Heart left ventricle (tissue), 16 donors: ENCODE data around the gene RGS7. TPM values are rescaled to one million over a fixed set of nuclear protein-coding genes. Genes with fewer than 3 reads are reported as not detected.

Experiments used
- ATAC-seq, 4 donors: fragments of 200-7000 bp; cut with Tn5 transposase; one replicate each; pipeline ENCODE4 v1.9.1; 2020 to 2022; ENCODE audit warnings: moderate library complexity in 4 of 4, mild to moderate bottlenecking in 3 of 4, moderate number of reproducible peaks in 1 of 4
- DNase-seq, 5 donors: peaks; one replicate each; pipeline ENCODE4 v3.0.0-alpha.2; 2020
- H3K27ac ChIP-seq, 12 donors: fragments of 200-600 bp; sonication (generic) in 4 of 12; one replicate each; pipeline versions ENCODE4 v1.5.0 to v1.8.0; 2016 to 2022; ENCODE audit warnings: mild to moderate bottlenecking in 2 of 12
- H3K27me3 ChIP-seq, 9 donors: fragments of 200-600 bp; sonication (generic) in 2 of 9; one replicate each; pipeline versions ENCODE4 v1.5.1 to v1.8.0; 2016 to 2022; ENCODE audit warnings: mild to moderate bottlenecking in 3 of 9
- H3K36me3 ChIP-seq, 9 donors: fragments of 200-600 bp; sonication (generic) in 2 of 9; one replicate each; pipeline versions ENCODE4 v1.5.0 to v1.8.0; 2018 to 2022; ENCODE audit warnings: mild to moderate bottlenecking in 2 of 9
- H3K4me1 ChIP-seq, 12 donors: fragments of 200-600 bp; sonication (generic) in 4 of 12; one replicate each; pipeline versions ENCODE4 v1.5.0 to v1.8.0; 2016 to 2022; ENCODE audit warnings: mild to moderate bottlenecking in 3 of 12
- H3K4me3 ChIP-seq, 12 donors: fragments of 200-600 bp; sonication (generic) in 4 of 12; one replicate each; pipeline versions ENCODE4 v1.5.0 to v1.8.0; 2017 to 2022; ENCODE audit warnings: mild to moderate bottlenecking in 9 of 12, moderate library complexity in 4 of 12
- H3K9me3 ChIP-seq, 12 donors: fragments of 200-600 bp; sonication (generic) in 4 of 12; one replicate each; pipeline versions ENCODE4 v1.5.0 to v1.8.0; 2016 to 2022; ENCODE audit warnings: mild to moderate bottlenecking in 1 of 12
- POLR2A ChIP-seq, 2 donors: fragments of 450-650 bp; IDR thresholded peaks; one replicate each; pipeline ENCODE4 v1.6.1; 2017; ENCODE audit warnings: antibody characterized with exemption in 2 of 2, mild to moderate bottlenecking in 2 of 2, moderate library complexity in 2 of 2
- WGBS, 4 donors: extraction: QIAGEN DNeasy Blood & Tissue Kit in 2 of 4; methylation state at CpG; one replicate each; pipeline versions ENCODE4 v1.1.5 to v1.1.7; 2013 to 2018; 5-methylcytosine and 5-hydroxymethylcytosine counted together
- intact Hi-C, 10 donors: fragments of 100-400 bp; cut with DNase I; formaldehyde crosslinking; loops; one replicate each; pipeline versions ENCODE4 v1.11.1 to v1.14.2; 2022
- polyA plus RNA-seq, 2 donors: library from polyadenylated mRNA; stranded (reverse); fragments of 200-250 nt; gene quantifications; one replicate each; pipeline ENCODE4 v1.2.3, GENCODE V29; 2013
- total RNA-seq, 9 donors: library from RNA; depleted of rRNA in 2 of 9; stranded (reverse); fragments of >200 nt in 2 of 9; fragmentation: NEBNext Ultra II Directional in 3 of 9; extraction: Animal tissue kit (Norgen Biotek cat#: 25700) in 3 of 9; gene quantifications; one replicate each; pipeline versions ENCODE4 v1.1.0 to v1.2.4, GENCODE V29; 2016 to 2023
- TF ChIP-seq, protein P1 (sequence below), 12 donors: fragments of 200-600 bp; sonication (generic) in 4 of 12; IDR thresholded peaks; one replicate each; pipeline versions ENCODE4 v1.5.0 to v1.8.0; 2018 to 2022; ENCODE audit warnings: antibody characterized with exemption in 12 of 12, mild to moderate bottlenecking in 5 of 12
- donor health status: ischemic (EF 13 %, LVEDD 7.1; RV severe dilation, severe dysfunction).
- donor health status: healthy with polysubstance abuse.
- donor health status: DM: no; HTN: yes; CAD: no.
- donor health status: DM: no; HTN: no; CAD: no.
- donor health status: ischemic (EF 25% LVEDD 6.9; RV normal size, moderate dysfunction).
- donor health status: ischemic (EF 25% LVEDD 5.7; RV mildly dilated, moderate dysfunction).
- donor health status: healthy.
- donor health status: DM: yes; HTN: yes; CAD: no.
- donor health status: ischemic (EF 35%, LVEDD 5.7; RV mildly dilated, moderate dysfunction).
- donor health status: nonischemic (EF 11% LVEDD 7.7; RV severe dilation, severe dysfunction).
- donor health status: DM: yes; HTN: yes; CAD: no.
- donor health status: PGD.
- donor health status: ischemic (EF 29% LVEDD 5.4; RV normal size, mild dysfunction).
- donor health status: nonischemic (EF 23%, LVEDD 6.1; RV moderate dilation, normal function).

Gene RGS7
- total and polyA plus RNA-seq, 11 donors, result not detected

DNA sequence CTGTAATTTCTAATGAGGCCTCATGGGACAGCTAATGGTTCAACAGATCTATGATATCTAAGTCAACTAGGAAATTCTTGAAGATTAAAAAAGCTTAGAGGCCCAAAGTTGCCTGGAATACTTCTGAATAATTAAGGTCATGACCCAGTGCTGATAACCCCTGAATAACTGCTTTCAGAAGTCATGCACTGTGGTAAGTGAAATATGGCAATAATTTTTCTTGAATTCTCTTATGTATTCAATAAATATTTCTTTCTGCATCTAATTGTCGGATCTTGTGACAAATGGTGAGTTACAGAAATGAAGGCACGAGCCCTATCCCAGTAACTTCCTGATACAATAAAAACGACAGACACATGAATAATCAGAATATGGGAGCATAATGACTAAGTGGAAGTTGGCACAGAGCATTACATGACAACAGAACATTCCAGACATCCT, 525.8 kb downstream of the RGS7 start:
- Histone ChIP-seq H3K9me3 (no peaks in the 10 kb centered on the region), H3K4me3 (no peak overlapping the region), H3K27me3 (no peaks in the 10 kb centered on the region), H3K36me3 (no peaks in the 10 kb centered on the region), H3K27ac (no peak overlapping the region), H3K4me1 (no peaks in the 10 kb centered on the region)
- ATAC-seq (no peak), DNase-seq (no peak)
- intact Hi-C loops, result no loop called here
- TF ChIP-seq, protein P1, sequence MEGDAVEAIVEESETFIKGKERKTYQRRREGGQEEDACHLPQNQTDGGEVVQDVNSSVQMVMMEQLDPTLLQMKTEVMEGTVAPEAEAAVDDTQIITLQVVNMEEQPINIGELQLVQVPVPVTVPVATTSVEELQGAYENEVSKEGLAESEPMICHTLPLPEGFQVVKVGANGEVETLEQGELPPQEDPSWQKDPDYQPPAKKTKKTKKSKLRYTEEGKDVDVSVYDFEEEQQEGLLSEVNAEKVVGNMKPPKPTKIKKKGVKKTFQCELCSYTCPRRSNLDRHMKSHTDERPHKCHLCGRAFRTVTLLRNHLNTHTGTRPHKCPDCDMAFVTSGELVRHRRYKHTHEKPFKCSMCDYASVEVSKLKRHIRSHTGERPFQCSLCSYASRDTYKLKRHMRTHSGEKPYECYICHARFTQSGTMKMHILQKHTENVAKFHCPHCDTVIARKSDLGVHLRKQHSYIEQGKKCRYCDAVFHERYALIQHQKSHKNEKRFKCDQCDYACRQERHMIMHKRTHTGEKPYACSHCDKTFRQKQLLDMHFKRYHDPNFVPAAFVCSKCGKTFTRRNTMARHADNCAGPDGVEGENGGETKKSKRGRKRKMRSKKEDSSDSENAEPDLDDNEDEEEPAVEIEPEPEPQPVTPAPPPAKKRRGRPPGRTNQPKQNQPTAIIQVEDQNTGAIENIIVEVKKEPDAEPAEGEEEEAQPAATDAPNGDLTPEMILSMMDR (IDR thresholded peaks at IDR 0.05), result no peak
- no peak for TF ChIP-seq POLR2A (IDR thresholded peaks at IDR 0.05)
- WGBS, 4 donors, result 38 to 58% (median 42%) methylated on average over 3 of the region's 3 CpGs

DNA sequence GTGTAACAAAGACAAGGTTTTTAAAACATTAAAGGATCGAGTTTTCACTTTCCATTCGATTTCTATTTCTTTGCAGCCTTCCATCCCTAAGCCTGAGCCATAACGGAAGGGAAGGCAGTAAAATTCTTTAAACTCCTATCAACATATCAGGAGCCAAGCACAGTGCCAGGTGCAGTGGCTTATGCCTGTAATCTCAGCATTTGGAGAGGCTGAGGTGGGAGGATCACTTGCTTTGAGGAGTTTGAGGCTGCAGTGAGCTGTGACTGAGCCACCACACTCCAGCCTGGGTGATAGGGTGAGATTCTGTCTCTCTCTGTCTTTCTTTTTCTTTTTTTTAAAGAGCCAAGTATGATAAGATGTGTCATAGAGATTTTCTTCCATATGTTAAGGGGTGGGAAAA, 527.5 kb downstream of the RGS7 start:
- no peaks in the 10 kb centered on the region for H3K36me3 ChIP-seq
- DNase-seq (no peak), ATAC-seq (no peak)
- no peaks in the 10 kb centered on the region for H3K4me1 ChIP-seq
- intact Hi-C loops, result no loop called here
- no peak overlapping the region for H3K27ac ChIP-seq
- H3K27me3 ChIP-seq, result no peaks in the 10 kb centered on the region
- H3K9me3 ChIP-seq, result no peaks in the 10 kb centered on the region
- 62 to 72% (median 69%) methylated on average over 3 of the region's 3 CpGs for WGBS, 4 donors
- no peak for TF ChIP-seq POLR2A (IDR thresholded peaks at IDR 0.05)
- TF ChIP-seq, protein P1 (IDR thresholded peaks at IDR 0.05), result no peak
- H3K4me3 ChIP-seq, result no peak overlapping the region

DNA sequence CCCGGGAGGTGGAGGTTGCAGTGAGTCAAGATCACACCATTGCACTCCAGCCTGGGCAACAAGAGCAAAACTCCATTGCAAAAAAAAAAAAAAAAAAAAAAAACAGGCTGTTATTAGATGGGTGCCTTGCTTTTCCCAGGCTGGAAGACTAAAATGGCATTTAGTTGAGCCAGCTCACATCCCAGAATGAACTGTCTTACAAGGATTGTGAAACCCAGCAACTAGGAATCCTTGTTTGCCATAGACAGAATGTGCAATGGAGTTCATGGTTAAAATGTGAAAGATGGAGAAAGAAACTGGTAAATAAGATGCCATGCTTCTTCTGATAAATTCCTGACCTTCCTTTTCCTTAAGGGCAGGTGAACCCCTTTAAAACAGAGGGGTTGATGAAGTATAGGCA, 529.2 kb downstream of the RGS7 start:
- Histone ChIP-seq H3K4me3 (no peak overlapping the region), H3K4me1 (no peaks in the 10 kb centered on the region), H3K27me3 (no peaks in the 10 kb centered on the region), H3K27ac (no peak overlapping the region), H3K9me3 (no peaks in the 10 kb centered on the region), H3K36me3 (no peaks in the 10 kb centered on the region)
- intact Hi-C loops, result no loop called here
- no peak for DNase-seq
- 81 to 93% (median 88%) methylated on average over 1 of the region's 1 CpG for WGBS, 4 donors
- ATAC-seq, result no peak
- TF ChIP-seq, protein P1 (IDR thresholded peaks at IDR 0.05), result no peak
- TF ChIP-seq POLR2A (IDR thresholded peaks at IDR 0.05), result no peak

DNA sequence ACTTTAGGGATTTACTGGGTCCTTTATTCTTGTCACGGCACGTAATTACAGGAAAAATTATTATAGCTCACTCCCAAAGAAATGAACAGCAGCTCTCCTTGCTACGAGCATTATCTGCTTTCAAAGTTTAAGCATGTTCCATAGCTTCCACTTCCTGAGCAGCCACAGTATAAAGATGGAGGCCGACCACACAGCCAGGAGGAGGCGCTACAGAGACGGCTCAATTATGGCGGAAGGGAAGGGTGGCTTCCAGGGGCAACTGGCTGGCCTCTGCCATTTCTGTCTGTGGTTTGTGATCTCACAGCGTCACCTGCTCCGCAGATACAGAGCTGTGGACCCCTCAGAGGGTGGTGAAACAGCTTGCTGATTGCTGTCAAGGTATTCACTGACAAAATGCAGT, 532.8 kb downstream of the RGS7 start:
- TF ChIP-seq, protein P1 (IDR thresholded peaks at IDR 0.05), result no peak
- no peak for TF ChIP-seq POLR2A (IDR thresholded peaks at IDR 0.05)
- WGBS, 4 donors, result 79 to 83% (median 80%) methylated on average over 9 of the region's 9 CpGs
- intact Hi-C loops, result no loop called here
- Histone ChIP-seq H3K36me3 (no peaks in the 10 kb centered on the region), H3K27me3 (no peaks in the 10 kb centered on the region), H3K4me3 (no peak overlapping the region), H3K9me3 (no peaks in the 10 kb centered on the region), H3K27ac (no peak overlapping the region), H3K4me1 (no peaks in the 10 kb centered on the region)
- ATAC-seq (no peak), DNase-seq (no peak)
